Ovary (tissue), 3 donors: Measurements from ENCODE around the gene MYH9.

Experiments
- CTCF ChIP-seq, 3 donors: fragments of 450-650 bp in 2 of 3; fragments of 200-600 bp in 1 of 3; IDR thresholded peaks; one replicate each; pipeline versions ENCODE4 v1.5.1 to v1.8.0; 2016 to 2022; ENCODE audit warnings: antibody characterized with exemption in 3 of 3, mild to moderate bottlenecking in 1 of 3
- EP300 ChIP-seq: sonication (generic); formaldehyde crosslinking; IDR thresholded peaks from one replicate; pipeline ENCODE4 v1.6.1; 2017; ENCODE audit warnings: antibody characterized with exemption
- POLR2A ChIP-seq: fragments of 450-650 bp; IDR thresholded peaks from one replicate; pipeline ENCODE4 v1.6.1; 2017; ENCODE audit warnings: antibody characterized with exemption, mild to moderate bottlenecking, moderate library complexity
- donor health status: DM: no; HTN: no; CAD: no.

GRCh38 chr22:36232715-36233401, 154.9 kb downstream of the MYH9 start:
- no peak for TF ChIP-seq CTCF (IDR thresholded peaks at IDR 0.05)
- TF ChIP-seq EP300 = no peak
- TF ChIP-seq POLR2A = no peak
